ENCODE data around the gene TLR10.

- TF ChIP-seq, protein P1, sequence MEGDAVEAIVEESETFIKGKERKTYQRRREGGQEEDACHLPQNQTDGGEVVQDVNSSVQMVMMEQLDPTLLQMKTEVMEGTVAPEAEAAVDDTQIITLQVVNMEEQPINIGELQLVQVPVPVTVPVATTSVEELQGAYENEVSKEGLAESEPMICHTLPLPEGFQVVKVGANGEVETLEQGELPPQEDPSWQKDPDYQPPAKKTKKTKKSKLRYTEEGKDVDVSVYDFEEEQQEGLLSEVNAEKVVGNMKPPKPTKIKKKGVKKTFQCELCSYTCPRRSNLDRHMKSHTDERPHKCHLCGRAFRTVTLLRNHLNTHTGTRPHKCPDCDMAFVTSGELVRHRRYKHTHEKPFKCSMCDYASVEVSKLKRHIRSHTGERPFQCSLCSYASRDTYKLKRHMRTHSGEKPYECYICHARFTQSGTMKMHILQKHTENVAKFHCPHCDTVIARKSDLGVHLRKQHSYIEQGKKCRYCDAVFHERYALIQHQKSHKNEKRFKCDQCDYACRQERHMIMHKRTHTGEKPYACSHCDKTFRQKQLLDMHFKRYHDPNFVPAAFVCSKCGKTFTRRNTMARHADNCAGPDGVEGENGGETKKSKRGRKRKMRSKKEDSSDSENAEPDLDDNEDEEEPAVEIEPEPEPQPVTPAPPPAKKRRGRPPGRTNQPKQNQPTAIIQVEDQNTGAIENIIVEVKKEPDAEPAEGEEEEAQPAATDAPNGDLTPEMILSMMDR (IDR thresholded peaks at IDR 0.05) = no peak
- TF ChIP-seq EZH2phosphoT487 (IDR thresholded peaks at IDR 0.05; ENCODE audit: borderline replicate concordance, low read depth) (no peak), POLR2AphosphoS5 (IDR thresholded peaks at IDR 0.05; ENCODE audit: low read depth, low read length) (no peak), SIN3A (IDR thresholded peaks at IDR 0.05; ENCODE audit: borderline replicate concordance, low read depth, low read length) (no peak), YY1 (IDR thresholded peaks at IDR 0.05; ENCODE audit: low read depth) (no peak), TEAD4 (IDR thresholded peaks at IDR 0.05; ENCODE audit: borderline replicate concordance, insufficient read depth) (no peak), ELF1 (IDR thresholded peaks at IDR 0.05) (no peak), USF1 (IDR thresholded peaks at IDR 0.05; ENCODE audit: borderline replicate concordance, low read depth) (no peak), SMC3 (IDR thresholded peaks at IDR 0.05; ENCODE audit: low read depth, low read length) (no peak), TAF1 (IDR thresholded peaks at IDR 0.05; ENCODE audit: borderline replicate concordance, low read depth, low read length) (no peak)
These were observed 46.4 kb upstream of the TLR10 start for GRCh38 chr4:38829237-38829636.

All from SK-N-SH (cell line).